Measurements from ENCODE around the gene ADNP. TPM values are rescaled to one million over a fixed set of nuclear protein-coding genes. Genes with fewer than 3 reads are reported as not detected.

The ADNP gene
- total and polyA plus RNA-seq, 2 experiments from 2014 or later, result 95.0 to 106 TPM

DNA sequence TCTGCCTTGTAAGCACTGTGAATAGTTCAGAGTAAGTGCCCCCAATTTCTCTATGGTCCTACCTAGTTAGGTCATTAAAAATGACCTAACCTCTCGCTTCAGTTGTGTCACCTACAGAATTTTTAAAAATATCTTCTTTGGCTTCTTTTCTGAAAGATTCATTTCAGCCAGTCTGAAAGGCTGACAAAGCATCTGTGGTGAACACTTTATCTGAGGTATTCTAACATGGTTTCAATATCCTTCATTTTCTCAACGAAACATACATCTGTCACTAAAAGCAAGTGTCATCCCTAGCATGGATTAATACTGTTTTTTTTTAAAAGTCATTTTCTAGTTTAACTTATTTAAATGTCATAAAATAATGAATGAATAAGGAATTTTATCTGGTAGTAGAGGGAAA, 22.0 kb upstream of the ADNP start:
- Mint-ChIP-seq H3K9me3 (0 out of 3 replicates have a peak, but pooled peaks cover 4% of the 10 kb centered on the region), H3K27ac (no peak overlapping the region), H3K36me3 (ENCODE audit: low read depth) (peaks cover 56% of the 10 kb centered on the region), H3K4me1 (peaks cover 13% of the 10 kb centered on the region), H3K27me3 (ENCODE audit: insufficient read depth, low read depth, poor library complexity) (peaks cover 5% of the 10 kb centered on the region), H3K4me3 (no peak overlapping the region)
- DNase-seq (ENCODE audit: low spot score), result no peak
- Histone ChIP-seq H3K27ac (ENCODE audit: low read depth) (no peak overlapping the region), H2AFZ (no peak overlapping the region), H3K36me3 (ENCODE audit: insufficient read depth) (peaks cover 49% of the 10 kb centered on the region), H3K27me3 (ENCODE audit: insufficient read depth) (no peaks in the 10 kb centered on the region), H3K4me2 (no peak overlapping the region), H3K79me2 (replicated peaks; ENCODE audit: insufficient read depth) (peaks cover 87% of the 10 kb centered on the region), H3K4me3 (no peak overlapping the region), H3F3A (replicated peaks; ENCODE audit: low read depth) (no peaks in the 10 kb centered on the region), H3K9me2 (ENCODE audit: insufficient read depth) (no peaks in the 10 kb centered on the region), H4K20me1 (replicated peaks; ENCODE audit: insufficient read depth) (peaks cover 63% of the 10 kb centered on the region), H3K4me1 (ENCODE audit: insufficient read depth) (0 out of 2 replicates have a peak, but pooled peaks cover 14% of the 10 kb centered on the region)
- TF ChIP-seq, protein P1, sequence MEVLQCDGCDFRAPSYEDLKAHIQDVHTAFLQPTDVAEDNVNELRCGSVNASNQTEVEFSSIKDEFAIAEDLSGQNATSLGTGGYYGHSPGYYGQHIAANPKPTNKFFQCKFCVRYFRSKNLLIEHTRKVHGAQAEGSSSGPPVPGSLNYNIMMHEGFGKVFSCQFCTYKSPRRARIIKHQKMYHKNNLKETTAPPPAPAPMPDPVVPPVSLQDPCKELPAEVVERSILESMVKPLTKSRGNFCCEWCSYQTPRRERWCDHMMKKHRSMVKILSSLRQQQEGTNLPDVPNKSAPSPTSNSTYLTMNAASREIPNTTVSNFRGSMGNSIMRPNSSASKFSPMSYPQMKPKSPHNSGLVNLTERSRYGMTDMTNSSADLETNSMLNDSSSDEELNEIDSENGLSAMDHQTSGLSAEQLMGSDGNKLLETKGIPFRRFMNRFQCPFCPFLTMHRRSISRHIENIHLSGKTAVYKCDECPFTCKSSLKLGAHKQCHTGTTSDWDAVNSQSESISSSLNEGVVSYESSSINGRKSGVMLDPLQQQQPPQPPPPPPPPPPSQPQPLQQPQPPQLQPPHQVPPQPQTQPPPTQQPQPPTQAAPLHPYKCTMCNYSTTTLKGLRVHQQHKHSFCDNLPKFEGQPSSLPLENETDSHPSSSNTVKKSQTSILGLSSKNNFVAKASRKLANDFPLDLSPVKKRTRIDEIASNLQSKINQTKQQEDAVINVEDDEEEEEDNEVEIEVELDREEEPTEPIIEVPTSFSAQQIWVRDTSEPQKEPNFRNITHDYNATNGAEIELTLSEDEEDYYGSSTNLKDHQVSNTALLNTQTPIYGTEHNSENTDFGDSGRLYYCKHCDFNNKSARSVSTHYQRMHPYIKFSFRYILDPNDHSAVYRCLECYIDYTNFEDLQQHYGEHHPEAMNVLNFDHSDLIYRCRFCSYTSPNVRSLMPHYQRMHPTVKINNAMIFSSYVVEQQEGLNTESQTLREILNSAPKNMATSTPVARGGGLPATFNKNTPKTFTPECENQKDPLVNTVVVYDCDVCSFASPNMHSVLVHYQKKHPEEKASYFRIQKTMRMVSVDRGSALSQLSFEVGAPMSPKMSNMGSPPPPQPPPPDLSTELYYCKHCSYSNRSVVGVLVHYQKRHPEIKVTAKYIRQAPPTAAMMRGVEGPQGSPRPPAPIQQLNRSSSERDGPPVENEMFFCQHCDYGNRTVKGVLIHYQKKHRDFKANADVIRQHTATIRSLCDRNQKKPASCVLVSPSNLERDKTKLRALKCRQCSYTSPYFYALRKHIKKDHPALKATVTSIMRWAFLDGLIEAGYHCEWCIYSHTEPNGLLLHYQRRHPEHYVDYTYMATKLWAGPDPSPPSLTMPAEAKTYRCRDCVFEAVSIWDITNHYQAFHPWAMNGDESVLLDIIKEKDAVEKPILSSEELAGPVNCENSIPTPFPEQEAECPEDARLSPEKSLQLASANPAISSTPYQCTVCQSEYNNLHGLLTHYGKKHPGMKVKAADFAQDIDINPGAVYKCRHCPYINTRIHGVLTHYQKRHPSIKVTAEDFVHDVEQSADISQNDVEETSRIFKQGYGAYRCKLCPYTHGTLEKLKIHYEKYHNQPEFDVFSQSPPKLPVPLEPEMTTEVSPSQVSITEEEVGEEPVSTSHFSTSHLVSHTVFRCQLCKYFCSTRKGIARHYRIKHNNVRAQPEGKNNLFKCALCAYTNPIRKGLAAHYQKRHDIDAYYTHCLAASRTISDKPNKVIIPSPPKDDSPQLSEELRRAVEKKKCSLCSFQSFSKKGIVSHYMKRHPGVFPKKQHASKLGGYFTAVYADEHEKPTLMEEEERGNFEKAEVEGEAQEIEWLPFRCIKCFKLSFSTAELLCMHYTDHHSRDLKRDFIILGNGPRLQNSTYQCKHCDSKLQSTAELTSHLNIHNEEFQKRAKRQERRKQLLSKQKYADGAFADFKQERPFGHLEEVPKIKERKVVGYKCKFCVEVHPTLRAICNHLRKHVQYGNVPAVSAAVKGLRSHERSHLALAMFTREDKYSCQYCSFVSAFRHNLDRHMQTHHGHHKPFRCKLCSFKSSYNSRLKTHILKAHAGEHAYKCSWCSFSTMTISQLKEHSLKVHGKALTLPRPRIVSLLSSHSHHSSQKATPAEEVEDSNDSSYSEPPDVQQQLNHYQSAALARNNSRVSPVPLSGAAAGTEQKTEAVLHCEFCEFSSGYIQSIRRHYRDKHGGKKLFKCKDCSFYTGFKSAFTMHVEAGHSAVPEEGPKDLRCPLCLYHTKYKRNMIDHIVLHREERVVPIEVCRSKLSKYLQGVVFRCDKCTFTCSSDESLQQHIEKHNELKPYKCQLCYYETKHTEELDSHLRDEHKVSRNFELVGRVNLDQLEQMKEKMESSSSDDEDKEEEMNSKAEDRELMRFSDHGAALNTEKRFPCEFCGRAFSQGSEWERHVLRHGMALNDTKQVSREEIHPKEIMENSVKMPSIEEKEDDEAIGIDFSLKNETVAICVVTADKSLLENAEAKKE (CRISPR knock-in tag; IDR thresholded peaks at IDR 0.05), result no peak
- TF ChIP-seq JUNB (IDR thresholded peaks at IDR 0.05; ENCODE audit: unreplicated experiment) (no peak), POLR2AphosphoS5 (IDR thresholded peaks at IDR 0.05; ENCODE audit: low read depth) (no peak), NANOG (IDR thresholded peaks at IDR 0.05; ENCODE audit: borderline replicate concordance) (no peak)
- ATAC-seq, result no peak

- TF ChIP-seq JUNB (IDR thresholded peaks at IDR 0.05; ENCODE audit: unreplicated experiment), result no peak
- Histone ChIP-seq H3K4me1 (ENCODE audit: insufficient read depth) (no peaks in the 10 kb centered on the region), H2AFZ (no peak overlapping the region), H3K36me3 (ENCODE audit: insufficient read depth) (peaks cover 53% of the 10 kb centered on the region), H3K4me2 (no peak overlapping the region), H3K27ac (ENCODE audit: low read depth) (no peak overlapping the region), H3K27me3 (ENCODE audit: insufficient read depth) (no peaks in the 10 kb centered on the region), H3K79me2 (replicated peaks; ENCODE audit: insufficient read depth) (peaks cover 38% of the 10 kb centered on the region), H4K20me1 (replicated peaks; ENCODE audit: insufficient read depth) (peaks cover 37% of the 10 kb centered on the region), H3K4me3 (no peak overlapping the region), H3F3A (replicated peaks; ENCODE audit: low read depth) (peaks cover 4% of the 10 kb centered on the region; the same call in 1 of the 2 replicates), H3K9me2 (ENCODE audit: insufficient read depth) (no peaks in the 10 kb centered on the region)
- ATAC-seq (no peak), DNase-seq (ENCODE audit: low spot score) (no peak)
- Mint-ChIP-seq H3K27ac (no peak overlapping the region), H3K4me1 (no peaks in the 10 kb centered on the region), H3K27me3 (ENCODE audit: insufficient read depth, low read depth, poor library complexity) (no peaks in the 10 kb centered on the region), H3K4me3 (no peak overlapping the region), H3K36me3 (ENCODE audit: low read depth) (peaks cover 75% of the 10 kb centered on the region), H3K9me3 (no peaks in the 10 kb centered on the region)
Observed at GRCh38 chr20:50948132-50948785, 17.0 kb upstream of the ADNP start.
